Spinal cord (tissue), 10 donors: ENCODE measurements around the gene VDR. TPM values are rescaled to one million over a fixed set of nuclear protein-coding genes. Genes with fewer than 3 reads are reported as not detected.

Source experiments
- DNase-seq, 6 donors: peaks; one replicate each; pipeline versions ENCODE4 v3.0.0 to v3.0.0-alpha.2; 2013 to 2015; ENCODE audit warnings: low spot score in 6 of 6, low read depth in 4 of 6
- H3K27ac ChIP-seq: one replicate; pipeline ENCODE4 v1.5.1; 2013; ENCODE audit warnings: low read depth, low read length, control low read depth
- H3K27me3 ChIP-seq: one replicate; pipeline ENCODE4 v1.6.1; 2013; ENCODE audit warnings: low read length; ENCODE audit not compliant: control insufficient read depth, insufficient read depth
- H3K36me3 ChIP-seq: one replicate; pipeline ENCODE4 v1.6.1; 2013; ENCODE audit warnings: low read length; ENCODE audit not compliant: control insufficient read depth, insufficient read depth
- H3K4me1 ChIP-seq: one replicate; pipeline ENCODE4 v1.6.1; 2013; ENCODE audit warnings: low read length; ENCODE audit not compliant: control insufficient read depth, insufficient read depth
- H3K4me3 ChIP-seq: one replicate; pipeline ENCODE4 v1.5.1; 2013; ENCODE audit warnings: low read depth, low read length, control low read depth
- H3K9me3 ChIP-seq: one replicate; pipeline ENCODE4 v1.6.1; 2013; ENCODE audit warnings: low read length; ENCODE audit not compliant: control insufficient read depth, insufficient read depth
- WGBS: methylation state at CpG from one replicate; pipeline ENCODE4 v1.1.5; 2013; ENCODE audit warnings: missing lambda C conversion rate; ENCODE audit not compliant: insufficient coverage; 5-methylcytosine and 5-hydroxymethylcytosine counted together
- polyA plus RNA-seq, 2 donors: library from polyadenylated mRNA; unstranded; fragments of 120-200 nt; gene quantifications; one replicate each; pipeline ENCODE4 v1.2.1, GENCODE V29; 2013; ENCODE audit not compliant: insufficient read length in 2 of 2
- total RNA-seq, 2 donors: library from RNA; depleted of rRNA in 1 of 2; stranded (reverse); fragments of 120-200 nt in 1 of 2; fragments of >200 nt in 1 of 2; gene quantifications; one replicate each; pipeline versions ENCODE4 v1.2.3 to v1.2.4, GENCODE V29; 2013 to 2014
- donor health status: healthy.

The VDR gene
- total and polyA plus RNA-seq, 4 donors, result 0.17 to 0.50 (median 0.39) TPM

GRCh38 chr12:47931187-47931586 lies 26.4 kb upstream of the VDR start:
- no peak for DNase-seq
- no peaks in the 10 kb centered on the region for H3K27me3 ChIP-seq
- WGBS, result 81% methylated on average over 1 of the region's 1 CpG

GRCh38 chr12:47930634-47931033 lies 25.8 kb upstream of the VDR start:
- Histone ChIP-seq H3K9me3 (no peaks in the 10 kb centered on the region), H3K27me3 (no peaks in the 10 kb centered on the region), H3K4me1 (no peaks in the 10 kb centered on the region), H3K27ac (no peak overlapping the region), H3K36me3 (no peaks in the 10 kb centered on the region), H3K4me3 (no peak overlapping the region)
- no peak for DNase-seq
- 89% methylated on average over 4 of the region's 5 CpGs for WGBS

More at GRCh38 chr12:47931187-47931586, 26.4 kb upstream of the VDR start:
- Histone ChIP-seq H3K27ac (no peak overlapping the region), H3K9me3 (no peaks in the 10 kb centered on the region), H3K4me1 (no peaks in the 10 kb centered on the region), H3K36me3 (no peaks in the 10 kb centered on the region), H3K4me3 (no peak overlapping the region)

GRCh38 chr12:47927346-47927745 lies 22.6 kb upstream of the VDR start:
- no peaks in the 10 kb centered on the region for H3K4me1 ChIP-seq
- H3K4me3 ChIP-seq, result no peak overlapping the region
- H3K27me3 ChIP-seq, result no peaks in the 10 kb centered on the region
- no peaks in the 10 kb centered on the region for H3K9me3 ChIP-seq
- no peak overlapping the region for H3K27ac ChIP-seq
- DNase-seq, result no peak
- WGBS, result 63% methylated on average over 3 of the region's 3 CpGs
- no peaks in the 10 kb centered on the region for H3K36me3 ChIP-seq

- no peaks in the 10 kb centered on the region for H3K9me3 ChIP-seq
- H3K27me3 ChIP-seq, result no peaks in the 10 kb centered on the region
- H3K4me1 ChIP-seq, result no peaks in the 10 kb centered on the region
- no peak overlapping the region for H3K27ac ChIP-seq
- no peaks in the 10 kb centered on the region for H3K36me3 ChIP-seq
- no CpG with 5 or more reads among the region's 1 CpG for WGBS
- DNase-seq, result no peak
- H3K4me3 ChIP-seq, result no peak overlapping the region
These were observed 17.1 kb upstream of the VDR start for GRCh38 chr12:47921907-47922306.

- H3K27ac ChIP-seq, result no peak overlapping the region
- no peak overlapping the region for H3K4me3 ChIP-seq
- no peaks in the 10 kb centered on the region for H3K4me1 ChIP-seq
- DNase-seq, result no peak
- H3K36me3 ChIP-seq, result no peaks in the 10 kb centered on the region
- H3K9me3 ChIP-seq, result no peaks in the 10 kb centered on the region
- no peaks in the 10 kb centered on the region for H3K27me3 ChIP-seq
- 74% methylated on average over 5 of the region's 6 CpGs for WGBS
These were observed 16.1 kb upstream of the VDR start for GRCh38 chr12:47920913-47921312.

- H3K27me3 ChIP-seq, result no peaks in the 10 kb centered on the region
- no peak overlapping the region for H3K27ac ChIP-seq
- WGBS, result 40% methylated on average over 2 of the region's 3 CpGs
- no peaks in the 10 kb centered on the region for H3K36me3 ChIP-seq
- no peak overlapping the region for H3K4me3 ChIP-seq
- no peak for DNase-seq
- no peaks in the 10 kb centered on the region for H3K9me3 ChIP-seq
- H3K4me1 ChIP-seq, result no peaks in the 10 kb centered on the region
These were observed 8.3 kb upstream of the VDR start for GRCh38 chr12:47913081-47913480.

- no peaks in the 10 kb centered on the region for H3K27me3 ChIP-seq
- 85% methylated on average over 3 of the region's 4 CpGs for WGBS
- no peaks in the 10 kb centered on the region for H3K4me1 ChIP-seq
These were observed 7.8 kb upstream of the VDR start for GRCh38 chr12:47912556-47912955.

GRCh38 chr12:47910981-47911380 lies 6.2 kb upstream of the VDR start:
- DNase-seq, result no peak
- no peaks in the 10 kb centered on the region for H3K36me3 ChIP-seq
- H3K4me3 ChIP-seq, result no peak overlapping the region
- H3K4me1 ChIP-seq, result no peaks in the 10 kb centered on the region
- no peak overlapping the region for H3K27ac ChIP-seq
- H3K27me3 ChIP-seq, result peaks cover 2% of the 10 kb centered on the region
- no peaks in the 10 kb centered on the region for H3K9me3 ChIP-seq

More at GRCh38 chr12:47912556-47912955, 7.8 kb upstream of the VDR start:
- Histone ChIP-seq H3K4me3 (no peak overlapping the region), H3K9me3 (no peaks in the 10 kb centered on the region), H3K27ac (no peak overlapping the region), H3K36me3 (no peaks in the 10 kb centered on the region)
- DNase-seq, result no peak

- WGBS, result 74% methylated on average over 3 of the region's 3 CpGs
- H3K9me3 ChIP-seq, result no peaks in the 10 kb centered on the region
- peaks cover 2% of the 10 kb centered on the region for H3K4me1 ChIP-seq
- no peaks in the 10 kb centered on the region for H3K36me3 ChIP-seq
- H3K27ac ChIP-seq, result no peak overlapping the region
- DNase-seq, result no peak
- no peak overlapping the region for H3K4me3 ChIP-seq
- peaks cover 7% of the 10 kb centered on the region for H3K27me3 ChIP-seq
These were observed 5.7 kb upstream of the VDR start for GRCh38 chr12:47910486-47910885.

GRCh38 chr12:47909839-47910465 lies 5.2 kb upstream of the VDR start:
- DNase-seq, result no peak
- Histone ChIP-seq H3K4me3 (no peak overlapping the region), H3K27me3 (peaks cover 13% of the 10 kb centered on the region), H3K36me3 (no peaks in the 10 kb centered on the region), H3K9me3 (no peaks in the 10 kb centered on the region), H3K27ac (no peak overlapping the region), H3K4me1 (peaks cover 8% of the 10 kb centered on the region)
- 82% methylated on average over 4 of the region's 4 CpGs for WGBS
